ENCODE data around the gene MND1.
"Not testable (repeated sequence)": the region's sequence is repeated elsewhere in the genome, so short reads cannot be mapped to it uniquely, and the experiment has no call there.

MND1 gene

GRCh38 chr4:153448003-153448731 is 103.7 kb downstream of the MND1 start:
- H3K27ac ChIP-seq: no peak overlapping the region
- H3K4me3 ChIP-seq (ENCODE audit: low read depth, low read length): no peak overlapping the region
- DNase-seq: no peak
- no peak for TF ChIP-seq CTCF (IDR thresholded peaks at IDR 0.05; ENCODE audit: low read depth, low read length)
- no peaks in the 10 kb centered on the region for H3K27me3 ChIP-seq (ENCODE audit: insufficient read depth, low read depth, severe bottlenecking)
- H3K9me3 ChIP-seq (ENCODE audit: severe bottlenecking): no peaks in the 10 kb centered on the region
- no peaks in the 10 kb centered on the region for H3K36me3 ChIP-seq

GRCh38 chr4:153449338-153449737 is 104.8 kb downstream of the MND1 start:
- H3K4me3 ChIP-seq (ENCODE audit: low read depth, low read length): no peak overlapping the region
- no peak overlapping the region for H3K27ac ChIP-seq

GRCh38 chr4:153450544-153450917 is 106.0 kb downstream of the MND1 start:
- Histone ChIP-seq H3K36me3 (no peaks in the 10 kb centered on the region), H3K27me3 (ENCODE audit: insufficient read depth, low read depth, severe bottlenecking) (no peaks in the 10 kb centered on the region), H3K4me3 (ENCODE audit: low read depth, low read length) (no peak overlapping the region), H3K9me3 (ENCODE audit: severe bottlenecking) (no peaks in the 10 kb centered on the region), H3K27ac (no peak overlapping the region)
- DNase-seq: no peak
- no peak for TF ChIP-seq CTCF (IDR thresholded peaks at IDR 0.05; ENCODE audit: low read depth, low read length)

More at GRCh38 chr4:153449338-153449737, 104.8 kb downstream of the MND1 start:
- Histone ChIP-seq H3K36me3 (no peaks in the 10 kb centered on the region), H3K9me3 (ENCODE audit: severe bottlenecking) (no peaks in the 10 kb centered on the region), H3K27me3 (ENCODE audit: insufficient read depth, low read depth, severe bottlenecking) (no peaks in the 10 kb centered on the region)
- TF ChIP-seq CTCF (IDR thresholded peaks at IDR 0.05; ENCODE audit: low read depth, low read length): no peak
- DNase-seq: no peak

GRCh38 chr4:153451145-153451544 is 106.7 kb downstream of the MND1 start:
- not testable (repeated sequence) for H3K27me3 ChIP-seq (ENCODE audit: insufficient read depth, low read depth, severe bottlenecking); DNase-seq; H3K36me3 ChIP-seq; H3K27ac ChIP-seq; H3K9me3 ChIP-seq (ENCODE audit: severe bottlenecking); H3K4me3 ChIP-seq (ENCODE audit: low read depth, low read length)

- TF ChIP-seq CTCF (IDR thresholded peaks at IDR 0.05; ENCODE audit: low read depth, low read length): no peak
- no peaks in the 10 kb centered on the region for H3K36me3 ChIP-seq
- H3K27me3 ChIP-seq (ENCODE audit: insufficient read depth, low read depth, severe bottlenecking): no peaks in the 10 kb centered on the region
- H3K9me3 ChIP-seq (ENCODE audit: severe bottlenecking): no peaks in the 10 kb centered on the region
- no peak overlapping the region for H3K27ac ChIP-seq
- no peak overlapping the region for H3K4me3 ChIP-seq (ENCODE audit: low read depth, low read length)
- no peak for DNase-seq
Measured at GRCh38 chr4:153451911-153452657, 107.6 kb downstream of the MND1 start.

- H3K9me3 ChIP-seq (ENCODE audit: severe bottlenecking): no peaks in the 10 kb centered on the region
- no peak for TF ChIP-seq CTCF (IDR thresholded peaks at IDR 0.05; ENCODE audit: low read depth, low read length)
- H3K27me3 ChIP-seq (ENCODE audit: insufficient read depth, low read depth, severe bottlenecking): no peaks in the 10 kb centered on the region
- H3K36me3 ChIP-seq: no peaks in the 10 kb centered on the region
- H3K27ac ChIP-seq: no peak overlapping the region
- no peak for DNase-seq
- H3K4me3 ChIP-seq (ENCODE audit: low read depth, low read length): no peak overlapping the region
Measured at GRCh38 chr4:153452658-153453378, 108.3 kb downstream of the MND1 start.

All from WERI-Rb-1 (cell line).